ENCODE data around the gene CCL16.
"Not testable (repeated sequence)": the region's sequence is repeated elsewhere in the genome, so short reads cannot be mapped to it uniquely, and the experiment has no call there.

CCL16 gene

GRCh38 chr17:36001110-36001771, 19.9 kb upstream of the CCL16 start, which contains the start of gene CCL15:
TSS of gene CCL15 (minus strand) at chr17:36001553. CDS start at chr17:36001492, 61 bp downstream.
- H3K9me3 Mint-ChIP-seq = no peaks in the 10 kb centered on the region
- no peak for ATAC-seq
- H3K36me3 Mint-ChIP-seq = no peaks in the 10 kb centered on the region
- no peak within 1 kb of the TSS for H3K27ac Mint-ChIP-seq
- peaks cover 30% of the 10 kb centered on the region for H3K4me1 Mint-ChIP-seq
- no peak within 1 kb of the TSS for H3K4me3 Mint-ChIP-seq
- peaks cover 27% of the 10 kb centered on the region for H3K27me3 Mint-ChIP-seq

- Mint-ChIP-seq H3K27me3 (peaks cover 27% of the 10 kb centered on the region), H3K4me1 (peaks cover 34% of the 10 kb centered on the region), H3K27ac (no peak overlapping the region), H3K36me3 (no peaks in the 10 kb centered on the region), H3K9me3 (no peaks in the 10 kb centered on the region), H3K4me3 (no peak overlapping the region)
- no peak for ATAC-seq
These were observed 19.4 kb upstream of the CCL16 start for GRCh38 chr17:36000732-36001109.

- Mint-ChIP-seq H3K4me1 (peaks cover 35% of the 10 kb centered on the region), H3K36me3 (no peaks in the 10 kb centered on the region), H3K27ac (no peak overlapping the region), H3K9me3 (no peaks in the 10 kb centered on the region), H3K27me3 (peaks cover 27% of the 10 kb centered on the region), H3K4me3 (no peak overlapping the region)
- ATAC-seq = no peak
These were observed 17.5 kb upstream of the CCL16 start for GRCh38 chr17:35998756-35999155.

GRCh38 chr17:35998018-35998545, 16.8 kb upstream of the CCL16 start:
- Mint-ChIP-seq H3K27me3 (peaks cover 27% of the 10 kb centered on the region), H3K27ac (no peak overlapping the region), H3K9me3 (no peaks in the 10 kb centered on the region), H3K36me3 (no peaks in the 10 kb centered on the region), H3K4me1 (peaks cover 35% of the 10 kb centered on the region), H3K4me3 (no peak overlapping the region)
- ATAC-seq = no peak

GRCh38 chr17:35995346-35995745, 14.0 kb upstream of the CCL16 start:
- ATAC-seq = peak; percentile 72
- not testable (repeated sequence) for H3K27ac Mint-ChIP-seq, H3K4me3 Mint-ChIP-seq, H3K36me3 Mint-ChIP-seq, H3K9me3 Mint-ChIP-seq
- peaks cover 31% of the 10 kb centered on the region for H3K4me1 Mint-ChIP-seq
- peaks cover 17% of the 10 kb centered on the region for H3K27me3 Mint-ChIP-seq

GRCh38 chr17:35991075-35991474, 9.8 kb upstream of the CCL16 start:
- ATAC-seq = no peak
- H3K4me1 Mint-ChIP-seq = peaks cover 12% of the 10 kb centered on the region
- H3K9me3 Mint-ChIP-seq = peaks cover 6% of the 10 kb centered on the region
- H3K27me3 Mint-ChIP-seq = peaks cover 7% of the 10 kb centered on the region
- H3K4me3 Mint-ChIP-seq = no peak overlapping the region
- H3K27ac Mint-ChIP-seq = no peak overlapping the region
- H3K36me3 Mint-ChIP-seq = peaks cover 5% of the 10 kb centered on the region

- H3K4me3 Mint-ChIP-seq = no peak overlapping the region
- H3K36me3 Mint-ChIP-seq = peaks cover 5% of the 10 kb centered on the region
- no peak for ATAC-seq
These were observed 6.9 kb upstream of the CCL16 start for GRCh38 chr17:35988164-35988563.

GRCh38 chr17:35986643-35987042, 5.3 kb upstream of the CCL16 start, which contains the start of gene CCL14:
TSS of gene CCL14 (minus strand) at chr17:35986729. CDS start at chr17:35986649, 80 bp downstream.
- Mint-ChIP-seq H3K4me3 (no peak within 1 kb of the TSS), H3K9me3 (peaks cover 6% of the 10 kb centered on the region), H3K4me1 (no peaks in the 10 kb centered on the region), H3K27ac (no peak within 1 kb of the TSS), H3K36me3 (peaks cover 5% of the 10 kb centered on the region), H3K27me3 (peaks cover 16% of the 10 kb centered on the region)
- ATAC-seq = no peak

More at GRCh38 chr17:35988164-35988563, 6.9 kb upstream of the CCL16 start:
- H3K27ac Mint-ChIP-seq = no peak overlapping the region
- no peaks in the 10 kb centered on the region for H3K4me1 Mint-ChIP-seq
- H3K27me3 Mint-ChIP-seq = peaks cover 16% of the 10 kb centered on the region
- peaks cover 6% of the 10 kb centered on the region for H3K9me3 Mint-ChIP-seq

GRCh38 chr17:35984140-35984539, 2.8 kb upstream of the CCL16 start:
- Mint-ChIP-seq H3K4me3 (no peak overlapping the region), H3K4me1 (no peaks in the 10 kb centered on the region), H3K27me3 (peaks cover 20% of the 10 kb centered on the region), H3K36me3 (peaks cover 5% of the 10 kb centered on the region), H3K27ac (peak overlapping the region; percentile 35), H3K9me3 (peaks cover 3% of the 10 kb centered on the region)
- ATAC-seq = no peak

GRCh38 chr17:35982409-35983191, 1.3 kb upstream of the CCL16 start:
- no peaks in the 10 kb centered on the region for H3K36me3 Mint-ChIP-seq
- no peaks in the 10 kb centered on the region for H3K9me3 Mint-ChIP-seq
- H3K4me3 Mint-ChIP-seq = no peak overlapping the region
- peaks cover 34% of the 10 kb centered on the region for H3K27me3 Mint-ChIP-seq
- no peak overlapping the region for H3K27ac Mint-ChIP-seq
- peaks cover 8% of the 10 kb centered on the region for H3K4me1 Mint-ChIP-seq
- ATAC-seq = no peak

GRCh38 chr17:35981908-35982330, 622 bp upstream of the CCL16 start:
- ATAC-seq = no peak
- Mint-ChIP-seq H3K27me3 (peaks cover 36% of the 10 kb centered on the region), H3K36me3 (no peaks in the 10 kb centered on the region), H3K4me3 (no peak overlapping the region), H3K9me3 (no peaks in the 10 kb centered on the region), H3K4me1 (peaks cover 13% of the 10 kb centered on the region), H3K27ac (no peak overlapping the region)

GRCh38 chr17:35978346-35978745, 3.0 kb downstream of the CCL16 start:
- Mint-ChIP-seq H3K27me3 (peaks cover 26% of the 10 kb centered on the region), H3K4me1 (peaks cover 22% of the 10 kb centered on the region), H3K36me3 (no peaks in the 10 kb centered on the region), H3K27ac (peak overlapping the region; percentile 38), H3K9me3 (no peaks in the 10 kb centered on the region), H3K4me3 (no peak overlapping the region)
- no peak for ATAC-seq

- Mint-ChIP-seq H3K27ac (peak overlapping the region; percentile 38), H3K36me3 (no peaks in the 10 kb centered on the region), H3K9me3 (no peaks in the 10 kb centered on the region), H3K4me3 (no peak overlapping the region), H3K27me3 (peaks cover 26% of the 10 kb centered on the region), H3K4me1 (peaks cover 22% of the 10 kb centered on the region)
- ATAC-seq = peak; percentile 83
These were observed 3.8 kb downstream of the CCL16 start for GRCh38 chr17:35977509-35977908.

GRCh38 chr17:35973333-35974260, 7.7 kb downstream of the CCL16 start:
- H3K9me3 Mint-ChIP-seq = no peaks in the 10 kb centered on the region
- peaks cover 22% of the 10 kb centered on the region for H3K4me1 Mint-ChIP-seq
- no peaks in the 10 kb centered on the region for H3K36me3 Mint-ChIP-seq
- H3K27ac Mint-ChIP-seq = no peak overlapping the region
- no peak for ATAC-seq
- no peak overlapping the region for H3K4me3 Mint-ChIP-seq
- peaks cover 17% of the 10 kb centered on the region for H3K27me3 Mint-ChIP-seq

- no peak overlapping the region for H3K4me3 Mint-ChIP-seq
- H3K36me3 Mint-ChIP-seq = no peaks in the 10 kb centered on the region
- ATAC-seq = no peak
- H3K27me3 Mint-ChIP-seq = peaks cover 11% of the 10 kb centered on the region
- no peak overlapping the region for H3K27ac Mint-ChIP-seq
- H3K4me1 Mint-ChIP-seq = peaks cover 17% of the 10 kb centered on the region
- no peaks in the 10 kb centered on the region for H3K9me3 Mint-ChIP-seq
These were observed 8.4 kb downstream of the CCL16 start for GRCh38 chr17:35972945-35973332.

Data from stimulated activated memory B cell treated with anti-CD40 and anti-IgM and Interleukin-4, amounts not matched to agents 10 μg/mL and 1 μg/mL and 100 μg/mL, for 72 hours (primary cell).